ENCODE data around the gene SPATA12.
"Not testable (repeated sequence)": the region's sequence is repeated elsewhere in the genome, so short reads cannot be mapped to it uniquely, and the experiment has no call there.

Gene SPATA12

DNA sequence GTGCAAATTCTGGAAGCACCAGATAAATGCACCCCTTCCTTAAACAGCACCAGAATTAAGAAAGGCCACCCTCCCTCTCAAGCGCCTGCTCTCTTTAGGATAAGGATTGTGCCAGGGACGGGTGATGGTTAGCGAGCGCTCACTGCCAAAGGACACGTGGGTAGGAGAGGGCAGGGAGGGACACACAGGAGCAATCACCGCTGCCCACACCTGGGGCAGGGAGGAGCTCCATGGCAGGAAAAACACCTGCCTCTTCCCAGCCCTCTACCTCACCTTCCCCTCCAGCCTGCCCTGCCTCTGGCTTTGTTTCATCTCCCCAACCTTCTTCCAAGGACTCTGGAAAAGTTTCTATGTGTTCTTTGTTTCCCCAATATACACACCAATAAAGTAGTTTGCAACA, 7.3 kb upstream of the SPATA12 start:
- DNase-seq: no peak

- no peak for DNase-seq
Measured at GRCh38 chr3:57057351-57057750, 3.1 kb upstream of the SPATA12 start.

- no peak for DNase-seq
Measured at GRCh38 chr3:57059411-57059810, 1.1 kb upstream of the SPATA12 start.

DNA sequence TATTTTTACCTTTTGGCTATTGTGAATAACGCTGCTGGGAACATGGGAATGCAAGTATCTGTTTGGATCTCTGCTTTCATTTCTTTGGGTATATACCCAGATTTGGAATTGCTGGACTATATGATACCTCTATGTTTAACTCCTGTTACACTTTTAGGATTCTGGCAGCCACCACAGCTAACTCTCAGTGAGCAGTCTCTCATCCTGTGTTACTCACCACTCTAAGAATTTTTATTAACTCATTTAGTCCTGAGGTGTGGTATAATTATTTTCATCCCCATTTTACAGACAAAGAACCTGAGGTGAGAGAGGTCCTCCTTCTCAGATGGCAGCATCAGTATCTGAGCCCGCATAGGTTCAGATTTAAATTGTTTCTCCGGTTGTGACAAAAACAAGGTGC, 1.1 kb downstream of the SPATA12 start:
- no peak for DNase-seq

GRCh38 chr3:57062101-57062631, 1.7 kb downstream of the SPATA12 start:
- DNase-seq: no peak

DNA sequence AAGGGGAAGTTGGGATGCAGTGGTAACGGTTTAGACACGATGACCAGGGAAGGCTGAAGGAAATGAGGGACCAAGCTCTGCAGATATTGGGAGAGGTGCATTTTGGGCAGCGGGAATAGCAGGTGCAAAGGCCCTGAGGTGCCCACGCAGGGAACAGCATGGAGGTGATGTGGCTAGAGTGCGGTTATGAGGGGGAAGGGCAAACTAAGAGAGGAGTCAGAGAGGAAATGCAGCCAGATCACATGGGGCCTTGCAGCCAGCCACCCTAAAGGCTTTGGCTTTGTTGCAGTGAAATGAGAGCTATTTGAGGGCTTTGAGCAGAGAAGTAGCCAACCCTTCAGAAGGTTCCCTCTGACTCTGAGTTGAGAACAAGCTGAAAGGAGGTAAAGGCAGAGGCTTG, 2.6 kb downstream of the SPATA12 start:
- no peak for DNase-seq

DNA sequence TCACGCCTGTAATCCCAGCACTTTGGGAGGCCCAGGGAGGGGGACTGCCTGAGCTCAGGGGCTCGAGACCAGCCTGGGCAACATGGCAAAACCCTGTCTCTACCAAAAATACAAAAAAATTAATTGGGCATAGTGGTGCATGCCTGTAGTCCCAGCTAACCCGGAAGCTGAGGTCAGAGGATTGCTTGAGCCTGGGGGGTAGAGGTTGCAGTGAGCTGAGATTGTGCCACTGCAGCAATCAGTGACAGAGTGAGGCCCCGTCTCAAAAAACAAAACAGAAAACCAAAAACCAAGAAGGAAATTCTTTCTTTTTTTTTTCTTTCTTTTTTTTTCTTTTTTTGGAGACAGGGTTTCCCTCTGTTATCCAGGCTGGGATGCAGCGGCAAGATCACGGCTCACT, 3.5 kb downstream of the SPATA12 start:
- DNase-seq: no peak

DNA sequence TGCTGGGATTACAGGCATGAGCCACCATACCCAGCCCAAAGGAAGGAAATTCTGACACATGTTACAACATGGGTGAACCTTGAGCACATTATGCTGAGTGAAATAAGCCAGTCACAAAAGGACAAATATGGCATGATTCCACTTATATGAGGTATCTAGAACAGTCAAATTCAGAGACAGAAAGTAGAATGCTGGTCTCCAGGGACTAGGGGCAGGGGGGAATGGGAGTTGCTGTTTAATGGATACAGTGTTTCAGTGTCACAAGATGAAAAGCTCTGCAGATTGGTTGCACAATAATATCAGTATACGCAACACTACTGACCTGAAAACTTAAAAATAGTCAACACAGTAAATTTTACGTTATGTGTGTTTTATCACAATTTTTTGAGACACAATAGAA, 4.1 kb downstream of the SPATA12 start:
- DNase-seq: no peak

DNA sequence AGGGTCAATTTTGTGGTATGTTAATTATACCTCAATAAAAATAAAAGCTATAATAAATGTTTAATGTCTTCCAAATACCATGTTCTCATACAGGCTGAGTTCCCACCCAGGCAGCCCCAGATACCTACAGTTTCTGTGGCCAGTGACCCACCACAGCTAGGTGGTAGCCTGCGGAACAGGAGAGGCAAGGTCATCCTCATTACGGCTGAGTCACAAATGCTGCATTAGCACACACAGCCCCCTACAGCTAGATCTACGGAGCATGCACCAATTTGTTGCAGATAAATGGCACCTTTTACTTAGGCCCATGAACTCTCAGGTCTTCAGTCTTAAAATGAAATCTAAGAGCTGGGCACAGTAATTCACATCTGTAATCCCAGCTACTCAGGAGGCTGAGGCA, 5.1 kb downstream of the SPATA12 start:
- DNase-seq: no peak

DNA sequence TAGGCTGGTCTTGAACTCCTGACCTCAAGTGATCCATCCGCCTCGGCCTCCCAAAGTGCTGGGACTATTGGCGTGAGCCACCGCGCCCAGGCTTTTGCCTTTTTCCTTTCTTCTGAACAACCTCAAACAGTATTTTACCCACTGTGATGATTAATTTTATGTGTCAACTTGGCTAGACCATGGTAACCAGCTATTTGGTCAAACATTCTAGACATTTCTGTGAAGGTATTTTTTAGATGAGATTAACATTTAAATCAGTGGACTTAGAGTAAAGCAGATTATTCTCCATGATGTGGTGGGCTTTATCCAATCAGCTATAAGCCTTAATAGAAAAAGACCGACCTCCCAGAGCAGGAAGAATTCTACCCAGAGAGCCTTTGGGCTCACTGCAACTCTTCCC, 6.0 kb downstream of the SPATA12 start:
- no peak for DNase-seq

GRCh38 chr3:57068437-57069089, 8.1 kb downstream of the SPATA12 start:
- DNase-seq: no peak

- no peak for DNase-seq
Measured at GRCh38 chr3:57069503-57069902, 9.0 kb downstream of the SPATA12 start.

DNA sequence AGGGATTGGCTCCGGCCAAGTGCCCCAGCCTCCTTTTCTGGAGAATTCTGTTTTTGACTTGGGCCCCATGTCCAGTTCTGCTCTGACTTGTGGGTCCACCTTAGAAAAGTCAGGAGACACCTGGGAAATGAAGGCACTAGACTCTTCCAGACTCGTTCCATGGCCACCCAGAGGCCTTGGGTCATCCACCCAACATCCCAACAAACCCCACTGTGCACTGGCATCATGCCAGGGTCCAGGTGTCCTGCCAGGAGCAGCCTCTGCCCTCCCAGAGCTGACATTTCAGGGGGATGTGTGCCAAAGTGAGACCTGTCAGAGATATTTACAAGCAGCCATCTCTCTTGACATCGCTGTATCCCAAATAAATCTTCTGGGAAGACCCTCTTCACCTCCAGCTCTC, 13.2 kb downstream of the SPATA12 start:
- no peak for DNase-seq

DNA sequence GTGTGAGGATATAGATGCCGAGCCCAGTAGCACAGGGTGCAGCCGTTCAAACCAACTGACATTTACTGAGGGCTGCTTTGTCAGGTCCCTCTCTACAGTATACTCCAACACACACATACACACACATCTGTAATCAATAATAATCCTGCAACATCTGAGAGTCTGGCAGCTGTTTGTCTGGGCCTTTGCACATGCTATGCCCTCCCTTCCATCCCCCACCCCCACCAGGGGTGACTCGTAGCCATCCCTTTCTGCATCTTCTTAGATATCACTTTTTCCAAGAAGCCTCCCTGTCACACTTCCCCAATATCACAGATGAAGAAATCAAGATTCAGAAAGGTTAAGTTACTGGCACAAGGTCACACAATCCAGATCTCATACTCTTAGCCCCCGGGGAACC, 13.7 kb downstream of the SPATA12 start:
- DNase-seq: no peak

DNA sequence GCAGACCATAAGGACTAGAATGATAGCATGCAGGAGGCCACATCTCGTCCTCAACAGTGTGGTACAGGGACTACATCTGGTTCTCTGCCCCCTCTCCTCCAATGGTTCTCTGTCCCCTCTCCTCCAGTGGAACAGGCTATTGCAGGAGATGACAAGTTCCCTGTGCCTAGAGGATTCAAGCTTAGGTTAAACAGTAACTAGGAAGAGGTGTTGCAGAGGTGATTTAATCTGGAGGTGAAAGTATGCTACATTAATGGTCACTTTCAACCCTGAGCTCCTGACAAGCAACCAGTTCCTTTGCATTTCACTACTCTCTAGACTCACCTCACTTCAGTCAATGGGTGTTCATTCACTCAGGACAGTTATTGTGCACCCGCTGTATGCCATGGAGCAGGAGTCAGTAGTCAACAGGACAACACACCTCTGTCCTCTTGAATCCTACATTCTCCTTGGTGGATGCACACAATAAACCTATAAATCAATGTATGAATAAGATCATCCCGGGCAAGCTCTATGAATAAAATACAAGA, 16.0 kb downstream of the SPATA12 start:
- DNase-seq: no peak

DNA sequence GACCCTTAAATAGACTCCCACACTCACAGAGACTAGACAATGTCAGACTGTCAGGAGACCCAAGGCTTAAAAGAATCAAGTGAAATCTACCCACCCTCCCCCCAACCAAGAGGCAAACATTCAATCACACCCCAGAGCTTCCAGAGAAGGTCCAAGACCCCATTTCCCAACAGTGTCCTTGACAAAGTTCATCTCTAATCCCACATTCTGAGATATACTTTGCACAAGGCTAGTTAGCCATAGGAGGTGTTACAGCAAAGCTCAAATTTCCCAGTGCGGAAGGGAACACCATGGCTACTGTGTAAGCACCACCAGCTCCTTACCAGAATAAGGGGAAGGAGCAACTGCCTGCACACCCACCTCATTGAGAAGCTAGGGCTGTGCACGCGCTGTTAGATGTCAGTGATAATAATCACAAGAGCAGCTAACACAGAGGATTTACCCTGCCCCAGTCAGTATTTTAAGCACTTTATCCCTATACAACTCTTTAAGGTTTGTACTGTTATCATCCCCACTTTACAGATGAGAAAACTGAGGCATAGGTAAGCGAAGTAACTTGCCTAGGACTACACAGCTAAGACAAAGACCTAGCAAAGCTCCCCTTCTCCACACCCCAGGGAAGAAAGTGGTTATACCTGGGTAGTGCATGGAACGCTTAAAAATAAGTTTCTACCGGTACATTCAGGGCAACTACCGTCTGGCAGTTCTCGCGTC, 17.3 kb downstream of the SPATA12 start:
- no peak for DNase-seq

- DNase-seq: peak; percentile 63
Measured at GRCh38 chr3:57078344-57078634, 17.8 kb downstream of the SPATA12 start.

GRCh38 chr3:57078635-57079473, 18.4 kb downstream of the SPATA12 start:
- DNase-seq: peak; percentile 68

DNA sequence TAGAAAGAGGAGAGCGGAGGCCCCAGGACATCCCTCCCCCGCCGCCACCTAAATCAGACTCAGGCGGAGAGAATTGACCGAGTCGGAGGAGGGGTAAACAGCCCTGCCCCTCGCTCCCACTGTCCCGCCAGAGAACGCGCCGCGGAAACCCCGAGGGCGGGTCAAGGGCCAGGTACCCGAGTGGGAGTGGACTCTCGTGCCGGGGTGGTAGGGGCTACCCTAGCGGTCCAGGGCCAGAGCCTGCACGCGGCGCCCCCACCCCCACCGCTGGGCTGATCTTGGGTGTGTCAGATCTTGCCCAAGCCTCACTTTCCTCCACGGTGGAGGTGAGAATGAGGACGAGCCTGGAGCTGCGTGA, 19.0 kb downstream of the SPATA12 start:
- no peak for DNase-seq

DNA sequence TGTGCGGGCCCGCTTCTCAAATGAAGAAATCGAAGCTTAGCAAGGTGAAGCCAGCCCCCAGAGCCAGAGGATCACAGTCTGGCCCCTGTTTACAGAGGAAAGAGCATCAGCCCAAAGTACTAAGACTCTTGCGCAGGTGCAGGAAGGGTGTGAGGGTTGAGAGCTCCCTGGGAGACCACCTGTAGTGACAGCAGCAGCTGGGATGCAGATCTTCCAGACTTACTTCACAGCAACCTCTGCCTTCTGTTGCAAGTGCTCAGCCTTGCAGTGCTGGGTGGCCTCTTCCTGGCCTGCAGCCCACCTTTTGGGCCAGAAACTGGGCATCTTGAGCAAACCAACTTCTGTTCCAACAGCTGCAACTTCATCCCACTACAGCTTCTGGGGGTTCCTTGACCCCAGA, 19.7 kb downstream of the SPATA12 start:
- no peak for DNase-seq

GRCh38 chr3:57081173-57081572, 20.7 kb downstream of the SPATA12 start:
- no peak for DNase-seq

GRCh38 chr3:57082481-57082880, 22.0 kb downstream of the SPATA12 start:
- DNase-seq: no peak

GRCh38 chr3:57083266-57083995, 23.0 kb downstream of the SPATA12 start:
- DNase-seq: not testable (repeated sequence)

All from activated CD8-positive, alpha-beta memory T cell treated with anti-CD3 and anti-CD28 coated beads for 24 hours (primary cell).